ENCODE results near the gene ADORA2B.
"Not testable (repeated sequence)": the region's sequence is repeated elsewhere in the genome, so short reads cannot be mapped to it uniquely, and the experiment has no call there.

ADORA2B gene

DNA sequence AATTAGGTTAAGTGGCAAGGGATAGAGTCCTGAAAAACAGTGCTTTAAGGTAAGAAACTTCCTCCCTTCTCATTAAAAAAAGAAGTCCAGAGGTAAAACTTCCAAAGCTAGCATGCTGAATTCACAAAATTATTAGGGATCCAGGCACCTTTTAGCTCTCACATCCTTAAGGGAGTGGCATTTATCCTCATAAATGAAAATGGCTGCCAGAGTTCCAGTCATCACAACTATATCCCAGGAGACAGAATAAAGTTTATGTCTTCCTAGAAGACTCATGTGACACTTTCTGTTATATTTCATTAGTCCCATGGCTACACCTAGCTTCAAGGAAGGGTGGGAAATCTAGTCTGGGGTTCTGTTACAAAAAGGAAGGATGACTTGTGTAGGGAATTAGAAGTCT lies 23.3 kb upstream of the ADORA2B start:
- no peak for DNase-seq (ENCODE audit: low read depth, low spot score)

DNA sequence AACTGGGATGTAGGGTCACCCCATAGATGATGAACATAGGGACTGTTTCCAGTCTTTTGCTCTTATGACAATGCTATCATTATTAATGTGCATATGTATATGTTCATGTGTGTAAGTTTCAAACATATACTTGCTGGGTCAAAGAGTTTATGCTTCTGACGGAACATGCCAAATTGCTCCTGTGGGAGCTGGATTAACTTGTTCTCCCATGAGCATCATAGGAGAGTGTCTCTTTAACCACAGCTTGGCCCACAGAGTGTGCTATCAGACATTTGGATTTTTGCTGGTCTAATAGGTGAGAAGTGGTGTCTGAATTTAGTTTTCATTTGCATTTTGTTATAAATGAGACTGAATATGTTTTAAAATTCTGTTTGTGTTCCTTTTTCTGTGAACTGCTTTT lies 22.3 kb upstream of the ADORA2B start:
- DNase-seq (ENCODE audit: low read depth, low spot score), result no peak

DNA sequence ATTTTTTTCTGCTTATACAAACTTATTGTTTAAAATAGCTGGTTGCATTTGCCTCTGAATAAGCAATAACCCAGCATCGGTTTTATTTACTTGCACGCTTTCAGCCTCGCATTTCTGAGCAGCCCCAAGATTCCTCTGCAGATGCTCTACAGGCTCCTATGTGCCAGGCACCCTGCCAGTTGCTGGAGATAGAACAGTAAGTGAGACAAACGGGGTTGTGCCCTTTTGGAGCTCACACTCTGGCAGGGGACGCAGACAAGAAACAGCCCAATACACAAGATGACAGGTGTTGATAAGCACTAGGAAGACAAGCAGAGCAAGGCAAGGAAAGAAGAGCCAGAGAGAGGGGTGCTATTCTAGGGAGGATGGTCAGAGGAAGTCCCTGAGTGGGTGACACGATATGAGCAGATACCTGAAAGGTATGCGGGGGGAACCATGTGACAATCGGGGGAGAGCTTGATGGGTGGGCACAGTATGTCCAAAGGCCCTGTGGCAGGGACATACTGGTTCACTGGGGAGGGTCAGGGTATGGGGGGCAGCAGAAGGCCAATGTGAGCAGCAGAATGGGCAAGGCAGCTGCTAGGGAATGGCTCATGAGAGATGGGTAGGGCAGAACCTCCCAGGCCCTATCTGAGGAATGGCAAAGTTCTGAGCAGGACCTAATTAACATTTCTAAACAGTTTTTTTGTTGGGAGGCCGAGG lies 18.7 kb upstream of the ADORA2B start:
- no peak for DNase-seq (ENCODE audit: low read depth, low spot score)

DNA sequence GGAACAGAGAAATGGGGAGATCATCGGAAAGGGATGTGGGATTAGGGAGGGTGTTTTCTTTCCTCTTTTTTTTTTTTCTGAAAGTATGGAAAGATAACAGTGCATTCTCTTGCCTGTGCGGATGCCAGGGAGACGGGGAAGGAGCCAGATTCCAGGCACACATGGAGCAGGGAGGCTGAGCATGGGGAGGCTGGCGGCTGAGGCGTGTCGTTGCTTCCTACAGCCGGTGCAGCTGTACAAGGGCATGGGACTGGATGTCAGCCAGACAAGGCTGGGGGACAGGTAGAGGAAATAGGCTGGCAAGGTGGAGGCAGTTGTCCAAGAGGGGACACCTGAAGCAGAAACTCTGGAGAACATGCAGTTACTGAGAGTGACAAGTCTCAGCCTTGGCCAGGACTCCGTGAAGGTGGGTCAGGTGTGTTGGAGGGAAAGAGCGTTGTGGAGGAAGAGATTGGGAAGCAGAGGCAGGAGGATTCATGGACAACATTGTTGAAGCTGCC lies 16.6 kb upstream of the ADORA2B start:
- DNase-seq (ENCODE audit: low read depth, low spot score), result no peak

DNA sequence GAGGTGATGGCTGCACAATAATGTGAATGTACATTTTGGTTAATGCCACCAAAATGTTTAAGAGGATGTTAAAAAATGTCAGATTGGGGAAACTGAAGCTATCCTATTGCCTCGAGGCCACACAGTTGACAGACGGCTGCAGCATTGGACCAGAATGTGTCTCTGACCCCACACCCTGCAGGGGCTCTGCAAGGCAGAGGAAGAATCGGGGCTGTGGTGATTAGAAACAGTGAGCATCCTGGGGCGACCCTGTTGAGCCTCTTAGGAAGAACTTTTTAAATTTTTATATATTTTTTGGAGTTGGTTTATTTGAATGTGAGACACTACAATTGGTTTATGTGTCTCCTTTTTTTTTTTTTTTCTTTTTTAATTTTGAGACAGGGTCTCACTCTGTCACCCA lies 15.0 kb upstream of the ADORA2B start:
- no peak for DNase-seq (ENCODE audit: low read depth, low spot score)

DNA sequence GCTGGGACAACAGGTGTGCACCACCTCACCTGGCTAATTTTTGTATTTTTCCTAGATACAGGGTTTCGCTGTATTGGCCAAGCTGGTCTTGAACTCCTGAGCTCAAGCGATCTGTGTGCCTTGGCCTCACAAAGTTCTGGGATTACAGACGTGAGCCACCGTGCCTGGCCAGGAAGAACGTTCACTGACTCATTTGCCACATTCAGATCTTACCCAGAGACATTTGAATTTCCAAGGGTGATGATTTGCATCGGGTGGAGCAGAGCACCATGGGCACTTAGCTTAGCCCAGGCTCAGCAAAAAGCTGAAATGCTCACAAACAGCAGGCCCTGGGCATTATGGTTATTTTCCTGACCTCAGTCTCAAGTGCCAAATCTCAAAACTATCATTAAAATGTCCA lies 14.5 kb upstream of the ADORA2B start:
- no peak for DNase-seq (ENCODE audit: low read depth, low spot score)

DNA sequence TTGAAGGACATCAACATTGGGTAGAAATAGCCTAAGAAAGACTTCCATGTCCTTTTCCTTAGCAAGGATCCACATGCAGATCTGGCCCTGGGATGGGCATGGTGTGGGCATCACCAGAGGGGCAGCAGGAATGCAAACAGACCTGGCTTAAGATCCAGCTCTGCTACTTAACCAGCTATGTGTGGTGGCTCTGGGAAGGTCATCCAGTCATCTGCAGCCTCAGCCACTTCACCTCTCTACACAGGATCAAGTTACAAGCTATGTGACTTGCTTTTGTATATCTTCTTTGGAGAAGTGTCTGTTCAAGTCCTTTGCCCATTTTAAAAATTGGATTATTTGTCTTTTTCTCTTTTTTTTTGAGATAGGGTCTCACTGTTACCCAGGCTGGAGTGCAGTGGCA lies 13.5 kb upstream of the ADORA2B start:
- no peak for DNase-seq (ENCODE audit: low read depth, low spot score)

DNA sequence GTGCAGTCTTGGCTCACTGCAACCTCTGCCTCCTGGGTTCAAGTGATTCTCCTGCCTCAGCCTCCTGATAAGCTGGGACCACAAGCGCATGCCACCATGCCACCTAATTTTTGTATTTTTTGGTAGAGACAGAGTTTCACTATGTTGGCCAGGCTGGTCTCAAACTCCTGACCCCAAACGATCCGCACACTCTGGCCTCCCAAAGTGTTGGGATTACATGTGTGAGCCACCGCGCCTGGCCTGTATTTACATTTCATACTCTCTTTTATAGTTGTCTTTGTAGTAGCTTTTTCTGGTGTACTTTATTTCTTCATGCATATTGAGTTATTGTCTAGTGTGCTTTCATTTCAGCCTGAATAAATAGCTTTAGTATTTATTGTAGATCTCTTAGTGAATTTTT lies 10.1 kb upstream of the ADORA2B start:
- no peak for DNase-seq (ENCODE audit: low read depth, low spot score)

DNA sequence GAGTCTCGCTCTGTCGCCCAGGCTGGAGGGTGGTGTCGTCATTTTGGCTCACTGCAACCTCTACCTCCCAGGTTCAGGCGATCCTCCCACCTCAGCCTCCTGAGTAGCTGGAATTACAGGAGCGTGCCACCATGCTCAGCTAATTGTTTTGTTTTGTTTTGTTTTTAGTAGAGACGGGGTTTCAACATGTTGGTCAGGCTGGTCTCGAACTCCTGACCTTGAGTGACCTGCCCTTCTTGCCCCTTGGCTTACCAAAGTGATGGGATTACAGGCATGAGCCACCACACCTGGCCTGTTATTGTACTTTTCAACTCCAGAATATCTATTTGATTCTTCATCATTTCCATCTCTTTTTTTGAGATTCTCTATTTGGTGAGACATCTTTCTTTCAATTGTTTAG lies 9.0 kb upstream of the ADORA2B start:
- no peak for DNase-seq (ENCODE audit: low read depth, low spot score)

DNA sequence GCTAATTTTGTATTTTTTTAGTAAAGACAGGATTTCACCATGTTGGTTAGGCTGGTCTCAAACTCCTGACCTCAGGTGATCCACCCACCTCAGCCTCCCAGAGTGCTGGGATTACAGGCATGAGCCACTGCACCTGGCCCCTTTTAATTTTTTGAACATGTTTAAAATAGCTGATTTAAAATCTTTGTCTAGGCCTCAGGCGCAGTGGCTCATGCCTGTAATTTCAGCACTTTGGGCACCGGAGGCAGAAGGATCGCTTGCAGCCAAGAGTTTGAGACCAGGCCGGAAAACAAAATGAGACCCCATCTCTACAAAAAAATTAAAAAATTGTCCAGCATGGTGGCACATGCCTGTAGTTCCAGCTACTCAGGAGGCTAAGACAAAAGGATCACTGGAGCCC lies 8.4 kb upstream of the ADORA2B start:
- not testable (repeated sequence) for DNase-seq (ENCODE audit: low read depth, low spot score)

DNA sequence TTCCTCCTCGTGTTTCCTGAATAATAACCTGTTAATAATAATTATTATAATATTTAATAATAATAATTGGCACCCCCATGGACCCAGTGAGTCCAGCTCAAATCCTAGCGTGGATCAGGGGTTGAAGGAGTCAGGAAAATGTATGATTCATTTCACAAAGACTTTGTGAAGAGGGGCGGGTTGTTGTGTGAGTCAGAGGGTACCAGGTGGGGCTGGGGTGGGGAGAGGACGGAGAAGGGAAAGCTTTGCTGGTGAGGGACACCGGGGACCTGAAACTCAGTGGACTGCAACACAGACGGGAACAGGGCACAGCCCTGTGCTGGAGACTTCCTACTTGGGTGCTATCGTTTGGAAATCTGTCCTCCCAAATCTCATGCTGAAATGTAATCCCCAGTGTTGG lies 3.1 kb upstream of the ADORA2B start:
- no peak for DNase-seq (ENCODE audit: low read depth, low spot score)

DNA sequence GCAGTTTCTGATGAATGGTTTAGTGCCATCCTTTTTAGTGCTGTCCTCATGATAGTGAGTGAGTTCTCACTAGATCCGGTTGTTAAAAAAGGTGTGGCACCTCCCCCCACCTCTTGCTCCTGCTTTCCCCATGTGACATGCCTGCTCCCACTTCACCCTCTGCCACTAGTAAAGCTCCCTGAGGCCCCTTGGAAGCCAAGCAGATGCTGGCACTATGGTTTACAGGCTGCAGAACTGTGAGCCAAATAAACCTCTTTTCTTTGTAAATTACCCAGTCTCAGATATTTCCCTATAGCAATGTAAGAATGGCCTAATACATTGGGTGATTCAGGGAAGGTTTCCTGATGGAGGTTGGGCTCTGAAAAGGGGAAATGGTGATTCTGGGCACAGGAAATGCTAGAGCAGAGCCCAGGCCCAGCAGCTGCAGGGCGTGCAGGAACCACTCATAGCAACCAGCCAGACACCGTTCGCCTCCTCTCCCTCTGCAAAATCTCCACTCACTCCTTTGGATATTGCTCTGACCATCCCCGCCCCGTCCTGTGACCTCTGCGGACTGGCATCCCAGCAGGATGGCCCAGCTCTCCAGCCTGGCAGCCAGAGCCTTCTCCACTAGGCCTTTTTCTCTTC lies 2.6 kb upstream of the ADORA2B start:
- DNase-seq (ENCODE audit: low read depth, low spot score), result no peak

DNA sequence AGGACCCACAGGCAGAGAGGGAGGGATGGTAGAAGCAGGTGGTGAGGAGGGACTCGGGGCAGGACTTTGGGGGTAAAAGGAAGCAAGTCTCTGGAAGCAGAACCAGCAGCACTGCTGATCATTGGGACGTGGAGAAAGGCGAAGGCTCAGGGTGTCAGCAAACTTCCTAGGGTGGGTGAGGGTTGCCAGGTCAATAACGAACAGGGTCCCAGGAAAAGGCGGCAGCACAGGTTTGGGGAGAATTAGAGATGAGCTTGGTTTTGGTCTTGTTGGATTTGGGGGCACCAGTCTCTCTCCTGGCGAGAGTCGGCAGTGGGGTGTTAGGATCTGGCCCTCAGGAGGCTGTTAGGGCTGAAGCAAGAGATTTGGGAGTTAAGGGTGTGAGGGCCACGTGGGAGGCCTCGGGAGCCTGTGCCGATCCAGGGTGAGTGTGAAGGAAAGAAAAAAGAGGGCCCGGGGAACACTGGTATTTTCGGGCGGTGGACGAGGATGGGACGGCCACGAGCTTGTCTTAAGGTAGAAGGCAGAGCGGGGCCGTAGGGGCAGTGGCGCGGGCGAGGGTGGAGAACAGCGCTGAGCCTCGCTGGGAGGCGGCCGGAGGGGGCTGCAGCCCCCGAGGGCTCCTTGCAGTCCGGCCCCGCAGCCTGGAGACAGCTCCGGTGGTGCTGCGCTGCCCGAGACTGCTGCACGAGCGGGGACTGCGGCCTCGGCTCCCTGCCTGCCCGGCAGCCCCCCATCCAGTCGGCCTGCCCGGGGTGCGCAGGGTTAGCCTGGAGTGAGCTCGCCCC lies 765 bp upstream of the ADORA2B start:
- no peak for DNase-seq (ENCODE audit: low read depth, low spot score)

DNA sequence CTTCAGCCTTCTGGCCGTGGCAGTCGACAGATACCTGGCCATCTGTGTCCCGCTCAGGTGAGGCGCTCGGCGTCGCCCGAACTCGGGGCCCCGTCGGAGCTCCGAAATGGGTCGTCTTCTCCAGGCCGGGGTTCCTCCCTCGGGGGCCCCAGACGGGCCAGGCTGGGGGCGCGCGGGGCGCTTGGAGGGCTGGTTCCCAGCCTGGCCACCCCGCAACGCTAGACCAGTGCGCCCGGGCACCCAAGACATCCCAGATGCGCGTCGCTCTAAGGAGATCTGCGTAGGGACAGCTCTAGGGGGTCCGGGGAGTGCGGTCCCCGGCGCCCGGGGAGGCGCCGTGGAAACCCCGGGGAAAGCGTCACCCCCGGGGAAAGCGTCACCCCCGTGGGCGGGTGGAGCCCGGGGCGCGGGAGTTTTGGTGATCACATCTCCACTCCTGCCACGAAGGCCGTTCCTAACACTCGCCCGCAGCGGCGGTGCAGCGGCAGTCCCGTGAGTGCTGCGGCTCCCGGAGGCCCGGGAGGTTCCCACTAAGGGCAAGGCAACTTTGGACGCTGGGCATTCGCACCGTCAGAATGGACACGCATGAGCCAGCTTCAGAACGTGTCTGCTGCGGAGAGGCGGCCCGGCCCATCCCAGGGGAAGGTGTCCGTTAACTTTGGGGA lies 729 bp downstream of the ADORA2B start:
- no peak for DNase-seq (ENCODE audit: low read depth, low spot score)

DNA sequence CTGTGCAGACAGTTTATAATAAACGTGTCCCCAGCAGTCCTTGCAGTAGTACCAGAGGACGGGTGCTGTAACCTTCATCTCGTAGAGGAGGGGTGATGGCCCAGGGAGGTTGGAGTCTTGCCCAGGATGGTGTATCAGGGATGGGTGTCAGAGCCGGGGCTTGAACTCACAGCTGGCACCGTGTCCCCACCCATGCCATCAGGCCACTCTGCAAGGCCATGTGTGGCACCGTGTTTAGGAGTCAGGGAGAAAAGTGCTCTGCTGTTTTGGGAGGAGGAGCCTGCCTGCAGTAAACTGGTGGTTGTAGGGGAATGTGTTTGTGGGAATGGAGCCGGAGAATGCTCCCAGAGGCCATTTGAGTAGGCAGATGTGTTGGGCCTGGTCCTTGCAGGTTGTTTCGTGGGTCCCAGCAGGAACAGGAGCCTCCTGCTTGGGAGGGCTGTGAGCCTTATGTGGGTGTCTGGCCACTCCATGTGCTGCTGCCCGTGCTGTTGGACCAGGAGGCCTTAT lies 1.7 kb downstream of the ADORA2B start:
- DNase-seq (ENCODE audit: low read depth, low spot score), result no peak

DNA sequence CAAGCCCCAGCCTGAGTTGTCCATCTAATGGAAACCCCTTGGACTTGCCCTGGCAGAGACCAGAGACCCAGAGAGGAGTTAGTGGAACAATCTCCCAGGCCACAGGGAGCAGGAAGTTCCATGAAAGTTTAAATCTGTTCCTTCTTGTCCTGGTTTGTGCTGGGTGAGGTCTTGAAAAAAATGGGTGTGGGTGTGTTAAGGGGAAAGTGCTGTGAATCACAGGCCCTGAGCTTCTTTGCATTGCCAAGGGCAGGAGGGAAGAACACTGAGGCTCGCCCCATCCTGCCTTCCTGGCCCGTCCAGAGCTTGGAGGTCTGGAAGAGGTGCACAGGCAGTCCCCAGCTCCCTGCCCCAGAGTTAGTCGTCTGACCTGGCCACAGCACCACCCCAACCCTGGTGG lies 2.3 kb downstream of the ADORA2B start:
- no peak for DNase-seq (ENCODE audit: low read depth, low spot score)

DNA sequence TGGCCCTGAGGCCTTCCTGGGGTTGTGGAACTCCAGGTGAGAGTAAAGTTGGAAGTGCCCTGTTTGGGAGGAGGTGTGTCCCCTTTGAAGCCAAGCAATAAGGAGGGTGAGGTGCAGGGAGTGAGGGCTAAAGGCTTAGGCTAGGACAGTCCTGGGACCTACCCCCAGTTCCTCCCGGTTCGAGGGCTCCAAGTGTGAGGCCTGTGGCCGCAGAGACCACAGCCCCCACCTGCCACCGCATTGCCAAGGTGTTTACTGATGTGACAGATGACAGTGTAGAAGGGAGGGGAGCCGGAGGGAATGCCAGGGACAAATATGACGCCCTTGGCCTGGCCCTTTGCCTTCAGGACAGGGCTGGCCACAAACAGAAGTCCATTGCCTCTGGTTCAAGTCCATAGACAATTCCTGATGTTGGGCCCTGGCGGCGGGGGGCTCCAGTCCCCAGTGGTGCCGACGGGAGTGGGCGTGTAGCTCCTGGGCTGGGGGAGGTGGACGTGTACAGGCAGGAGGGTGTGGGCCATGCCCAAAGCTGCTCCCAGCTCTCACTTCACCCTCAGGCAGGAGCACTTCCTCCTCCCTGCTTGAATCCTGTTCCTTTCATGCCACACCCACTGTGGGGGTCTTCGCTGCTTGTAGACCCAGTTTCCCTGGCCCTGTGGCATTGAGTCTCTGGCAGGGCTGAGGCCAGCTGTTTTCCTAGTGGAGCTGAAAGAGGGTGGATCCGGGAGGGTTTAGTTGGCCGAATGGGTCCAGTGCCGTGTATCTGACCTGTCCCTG lies 3.2 kb downstream of the ADORA2B start:
- no peak for DNase-seq (ENCODE audit: low read depth, low spot score)

DNA sequence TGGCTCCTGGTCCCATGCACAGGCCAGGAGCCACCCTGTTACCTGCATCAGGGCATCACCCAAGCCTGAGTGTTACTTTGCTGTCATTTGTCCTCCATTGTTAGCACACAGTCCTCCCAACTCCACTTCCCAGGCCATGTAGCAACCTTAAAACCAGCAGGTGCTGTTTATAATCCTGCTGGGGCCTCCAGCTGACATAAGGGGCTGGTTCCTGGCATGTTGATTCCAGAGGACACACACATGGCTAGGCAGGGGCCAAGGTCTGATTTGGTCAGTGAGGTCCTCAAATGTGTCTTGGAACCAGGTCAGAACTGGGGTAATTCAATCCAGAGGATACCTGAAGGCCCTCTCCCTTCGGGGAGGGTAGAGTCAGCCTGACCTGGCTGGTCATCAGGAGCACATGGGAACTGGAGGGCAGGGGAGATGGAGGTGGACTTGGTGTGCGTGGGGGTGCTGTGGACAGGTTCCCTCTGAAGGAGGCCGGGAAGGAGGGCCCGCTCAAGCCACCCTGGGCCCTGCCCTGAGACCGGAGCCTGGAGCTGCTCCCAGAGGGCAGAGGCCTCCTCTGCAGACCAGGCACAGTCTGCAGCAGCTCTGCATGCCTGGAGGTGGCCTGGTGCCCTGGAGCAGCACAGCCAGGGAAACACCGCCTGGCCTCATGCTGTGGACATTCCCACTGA lies 6.6 kb downstream of the ADORA2B start:
- DNase-seq (ENCODE audit: low read depth, low spot score), result no peak

DNA sequence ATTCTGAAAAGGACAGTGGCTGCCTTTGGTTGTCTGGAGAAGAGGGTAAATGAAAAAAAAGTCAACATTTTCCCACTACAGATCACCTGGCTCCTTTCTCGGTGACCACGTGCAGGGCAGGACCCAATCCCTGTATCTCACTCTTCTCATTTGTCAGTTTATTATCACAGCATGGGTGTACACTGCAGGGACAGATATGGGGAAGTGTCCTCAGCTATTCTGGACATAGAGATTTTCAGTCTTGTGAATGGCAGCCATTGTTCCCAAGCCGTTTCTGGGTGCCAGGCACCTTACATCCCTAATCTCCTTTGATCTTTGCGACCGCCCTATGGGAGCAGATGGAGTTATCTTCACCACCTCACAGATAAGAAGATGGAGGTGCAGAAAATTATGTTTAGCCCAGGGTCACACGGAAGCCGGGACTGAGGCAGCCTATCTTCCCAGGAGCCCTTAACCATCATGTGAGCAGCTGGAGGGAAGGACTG lies 7.2 kb downstream of the ADORA2B start:
- no peak for DNase-seq (ENCODE audit: low read depth, low spot score)

Data from activated CD4-positive, CD25-positive, alpha-beta regulatory T cell treated with anti-CD3 and anti-CD28 coated beads, Interleukin-2, amount 50 U/mL, for 16 hours (primary cell).